HEK293T (cell line): ENCODE measurements around the gene AVPR1A.

ENCODE experiments used
- BHLHE40 ChIP-seq: fragments of 450-650 bp; IDR thresholded peaks from 2 replicates; pipeline ENCODE4 v1.6.1; 2016; ENCODE audit warnings: mild to moderate bottlenecking, moderate library complexity, borderline replicate concordance
- CTBP1 ChIP-seq: fragments of 450-650 bp; IDR thresholded peaks from 2 replicates; pipeline ENCODE4 v1.6.1; 2016; ENCODE audit warnings: borderline replicate concordance
- ELF4 ChIP-seq: fragments of 450-650 bp; IDR thresholded peaks from 2 replicates; pipeline ENCODE4 v1.6.1; 2017; ENCODE audit warnings: antibody characterized with exemption
- FOXA1 ChIP-seq: fragments of 450-650 bp; IDR thresholded peaks from 2 replicates; pipeline ENCODE4 v1.6.1; 2016; ENCODE audit warnings: mild to moderate bottlenecking
- FOXM1 ChIP-seq: fragments of 450-650 bp; IDR thresholded peaks from 2 replicates; pipeline ENCODE4 v1.6.1; 2017; ENCODE audit warnings: mild to moderate bottlenecking, borderline replicate concordance
- L3MBTL2 ChIP-seq: fragments of 450-650 bp; conservative IDR thresholded peaks from 2 replicates; pipeline ENCODE4 v1.6.1; 2016; ENCODE audit warnings: mild to moderate bottlenecking
- NFRKB ChIP-seq: fragments of 450-650 bp; IDR thresholded peaks from 2 replicates; pipeline ENCODE4 v1.6.1; 2016; ENCODE audit warnings: mild to moderate bottlenecking, moderate library complexity
- SP1 ChIP-seq: fragments of 450-650 bp; IDR thresholded peaks from 2 replicates; pipeline ENCODE4 v1.6.1; 2017

GRCh38 chr12:63150713-63151622 lies at the start of gene AVPR1A:
- TF ChIP-seq ELF4 (no peak), SP1 (no peak), FOXM1 (no peak), NFRKB (no peak), L3MBTL2 (peak; percentile 60), CTBP1 (no peak), FOXA1 (no peak), BHLHE40 (no peak)
